ENCODE results near the gene ZBTB16. TPM values are rescaled to one million over a fixed set of nuclear protein-coding genes. Genes with fewer than 3 reads are reported as not detected.

The ZBTB16 gene
- total and polyA plus RNA-seq, 2 of the 13 experiments (the other 11 are each of a cell fraction or from before 2014, with no cell fraction given), result not detected

- TF ChIP-seq ZNF816 (CRISPR knock-in tag; IDR thresholded peaks at IDR 0.05; ENCODE audit: borderline replicate concordance) (peak; percentile 78; the same call in 1 of the 2 replicates), SIX1 (CRISPR knock-in tag; IDR thresholded peaks at IDR 0.05; ENCODE audit: borderline replicate concordance) (peak; percentile 75; the same call in 1 of the 2 replicates), NR2F6 (IDR thresholded peaks at IDR 0.05) (no peak; the same call in 1 of the 2 replicates), NR2F6 (CRISPR knock-in tag; IDR thresholded peaks at IDR 0.05) (peak; percentile 39; the same call in 1 of the 2 replicates), UBTF (CRISPR knock-in tag; IDR thresholded peaks at IDR 0.05) (no peak), THAP9 (CRISPR knock-in tag; IDR thresholded peaks at IDR 0.05; ENCODE audit: borderline replicate concordance) (no peak), RERE (CRISPR knock-in tag; IDR thresholded peaks at IDR 0.05; ENCODE audit: low read depth) (peak; percentile 43; the same call in 1 of the 2 replicates), AHDC1 (CRISPR knock-in tag; IDR thresholded peaks at IDR 0.05; ENCODE audit: borderline replicate concordance) (peak; percentile 74), ZNF549 (CRISPR knock-in tag; IDR thresholded peaks at IDR 0.05) (no peak), YEATS2 (CRISPR knock-in tag; IDR thresholded peaks at IDR 0.05; ENCODE audit: borderline replicate concordance) (no peak)
Observed at GRCh38 chr11:114098927-114099326, 39.4 kb downstream of the ZBTB16 start (continued).

Measured in HepG2 (cell line).